GM12878 (cell line): Measurements from ENCODE around the gene C5. TPM values are rescaled to one million over a fixed set of nuclear protein-coding genes. Genes with fewer than 3 reads are reported as not detected.

Source experiments
- ATF7 ChIP-seq: fragments of 450-650 bp; IDR thresholded peaks from 2 replicates; pipeline ENCODE4 v1.6.1; 2016; ENCODE audit warnings: low read depth, mild to moderate bottlenecking
- FOS ChIP-seq: IDR thresholded peaks from 3 replicates; pipeline ENCODE4 v1.6.1; 2011; ENCODE audit warnings: borderline replicate concordance; ENCODE audit not compliant: insufficient read length; ENCODE audit errors: extremely low read depth
- IKZF2 ChIP-seq, 2 experiments: fragments of 450-650 bp; IDR thresholded peaks; 2 replicates each; pipeline ENCODE4 v1.6.1; 2017; ENCODE audit warnings: mild to moderate bottlenecking in 2 of 2, moderate library complexity in 2 of 2
- PAX5 ChIP-seq: IDR thresholded peaks from 2 replicates; pipeline ENCODE4 v1.6.1; 2011; ENCODE audit warnings: low read depth, low read length, borderline replicate concordance
- PML ChIP-seq: IDR thresholded peaks from 2 replicates; pipeline ENCODE4 v1.6.1; 2012; ENCODE audit warnings: low read length, inconsistent platforms
- POLR2AphosphoS2 ChIP-seq: IDR thresholded peaks from 2 replicates; pipeline ENCODE4 v1.6.1; 2011; ENCODE audit warnings: low read depth, mild to moderate bottlenecking, low read length, improper control_type of control experiment, moderate library complexity
- RAD51 ChIP-seq: fragments of 450-650 bp; IDR thresholded peaks from 2 replicates; pipeline ENCODE4 v1.6.1; 2016; ENCODE audit warnings: moderate library complexity, mild to moderate bottlenecking, inconsistent platforms
- SIX5 ChIP-seq: IDR thresholded peaks from 2 replicates; pipeline ENCODE4 v1.6.1; 2011; ENCODE audit warnings: mild to moderate bottlenecking, low read depth, low read length, moderate library complexity; ENCODE audit not compliant: severe bottlenecking
- SREBF1 ChIP-seq: IDR thresholded peaks from 2 replicates; pipeline ENCODE4 v1.6.1; 2012; ENCODE audit warnings: mild to moderate bottlenecking, low read length
- TARDBP ChIP-seq: IDR thresholded peaks from 2 replicates; pipeline ENCODE4 v1.6.1; 2016; ENCODE audit warnings: borderline replicate concordance
- polyA plus RNA-seq, 11 experiments: library from polyadenylated mRNA; depleted of rRNA in 4 of 11; unstranded in 6 of 11; stranded (reverse) in 5 of 11; fragments of >200 nt; fragmentation: Nextera tagmentation in 4 of 11; fragmentation: Illumina TruSeq in 1 of 11; extraction: Ambion mirVana in 4 of 11; extraction: Trizol in 1 of 11; gene quantifications; 1 replicate in 1 of 11; 2 replicates in 10 of 11; pipeline versions ENCODE4 v1.2.1 to v1.2.3, GENCODE V29; 2011 to 2016; ENCODE audit warnings: inconsistent platforms in 2 of 11, missing spikeins in 2 of 11, low read depth in 1 of 11
- total RNA-seq, 4 experiments: library from RNA; depleted of rRNA in 3 of 4; stranded (reverse); fragments of >200 nt in 3 of 4; fragmentation: Illumina TruSeq in 1 of 4; extraction: Trizol in 1 of 4; gene quantifications; 2 replicates each; pipeline versions ENCODE4 v1.2.1 to v1.2.3, GENCODE V29; 2013 to 2021
- TF ChIP-seq, protein P1 (sequence below): fragments of 450-650 bp; IDR thresholded peaks from 2 replicates; pipeline ENCODE4 v1.6.1; 2016; ENCODE audit warnings: mild to moderate bottlenecking
- TF ChIP-seq, protein P2 (sequence below): fragments of 450-650 bp; conservative IDR thresholded peaks from 2 replicates; pipeline ENCODE4 v1.6.1; 2017; ENCODE audit warnings: mild to moderate bottlenecking, moderate library complexity
- TF ChIP-seq, protein P3 (sequence below): fragments of 450-650 bp; formaldehyde crosslinking; IDR thresholded peaks from 2 replicates; pipeline ENCODE4 v1.4.0; 2020; ENCODE audit warnings: mild to moderate bottlenecking, moderate library complexity
- TF ChIP-seq, protein P4 (sequence below): fragments of 450-650 bp; IDR thresholded peaks from 2 replicates; pipeline ENCODE4 v1.6.1; 2014; ENCODE audit warnings: mild to moderate bottlenecking
- TF ChIP-seq, protein P5 (sequence below): IDR thresholded peaks from 2 replicates; pipeline ENCODE4 v1.6.1; 2012; ENCODE audit warnings: mild to moderate bottlenecking, low read depth, low read length
- TF ChIP-seq, protein P6 (sequence below): fragments of 450-650 bp; IDR thresholded peaks from 2 replicates; pipeline ENCODE4 v1.6.1; 2016; ENCODE audit warnings: mild to moderate bottlenecking

C5 gene
- total and polyA plus RNA-seq, 10 of the 15 experiments (the other 5 are each of a cell fraction or from before 2014, with no cell fraction given): 0.39 to 2.2 (median 1.2) TPM

DNA sequence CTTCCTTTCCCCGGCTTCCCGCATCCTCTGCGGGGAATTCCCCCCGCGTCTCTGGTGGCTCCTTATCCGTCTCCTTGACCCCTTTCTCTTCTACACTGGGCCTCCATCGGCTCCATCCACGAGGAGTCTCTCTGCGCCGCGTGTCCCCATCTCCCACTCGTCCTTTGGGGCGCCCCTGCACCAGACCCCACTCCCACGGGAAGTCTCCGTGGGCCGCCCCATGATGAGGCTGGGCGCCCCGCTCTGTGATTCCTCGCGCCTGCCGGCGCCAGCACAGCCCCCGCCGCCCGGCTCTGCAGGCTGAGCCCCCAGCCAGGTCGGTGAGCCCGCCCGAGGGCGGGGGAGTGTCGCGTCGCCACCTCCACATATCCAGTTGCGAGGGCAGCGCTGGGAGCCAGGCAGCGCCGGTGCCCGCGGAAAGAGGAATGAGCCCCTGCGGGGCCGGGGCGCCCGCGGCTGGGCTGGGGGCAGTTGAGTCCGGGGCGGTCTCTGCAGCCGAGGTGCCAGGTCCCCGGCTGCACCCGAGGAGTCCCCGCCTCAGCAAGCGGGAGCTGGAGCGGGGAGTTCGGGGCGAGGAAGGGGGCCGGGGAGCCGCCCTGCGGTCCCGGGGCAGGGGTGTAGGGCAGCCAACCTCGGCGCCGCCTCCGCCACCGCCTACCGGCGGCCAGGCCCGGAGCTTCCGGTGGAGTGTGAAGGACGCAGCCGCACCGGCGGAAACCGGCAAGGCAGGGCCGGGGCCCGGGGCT, 121.4 kb downstream of the C5 start (continued):
- TF ChIP-seq, protein P1, sequence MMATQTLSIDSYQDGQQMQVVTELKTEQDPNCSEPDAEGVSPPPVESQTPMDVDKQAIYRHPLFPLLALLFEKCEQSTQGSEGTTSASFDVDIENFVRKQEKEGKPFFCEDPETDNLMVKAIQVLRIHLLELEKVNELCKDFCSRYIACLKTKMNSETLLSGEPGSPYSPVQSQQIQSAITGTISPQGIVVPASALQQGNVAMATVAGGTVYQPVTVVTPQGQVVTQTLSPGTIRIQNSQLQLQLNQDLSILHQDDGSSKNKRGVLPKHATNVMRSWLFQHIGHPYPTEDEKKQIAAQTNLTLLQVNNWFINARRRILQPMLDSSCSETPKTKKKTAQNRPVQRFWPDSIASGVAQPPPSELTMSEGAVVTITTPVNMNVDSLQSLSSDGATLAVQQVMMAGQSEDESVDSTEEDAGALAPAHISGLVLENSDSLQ: 0 out of 2 replicates have a peak, but pooled peaks have one; percentile 19
- TF ChIP-seq RAD51 (no peak), FOS (no peak), POLR2AphosphoS2 (no peak), SIX5 (no peak), ATF7 (no peak), IKZF2 (IDR thresholded peaks at IDR 0.05) (peak; percentile 82 to 86), TARDBP (no peak), SREBF1 (no peak), PML (no peak), PAX5 (0 out of 2 replicates have a peak, but pooled peaks have one; percentile 49)
- TF ChIP-seq, protein P2, sequence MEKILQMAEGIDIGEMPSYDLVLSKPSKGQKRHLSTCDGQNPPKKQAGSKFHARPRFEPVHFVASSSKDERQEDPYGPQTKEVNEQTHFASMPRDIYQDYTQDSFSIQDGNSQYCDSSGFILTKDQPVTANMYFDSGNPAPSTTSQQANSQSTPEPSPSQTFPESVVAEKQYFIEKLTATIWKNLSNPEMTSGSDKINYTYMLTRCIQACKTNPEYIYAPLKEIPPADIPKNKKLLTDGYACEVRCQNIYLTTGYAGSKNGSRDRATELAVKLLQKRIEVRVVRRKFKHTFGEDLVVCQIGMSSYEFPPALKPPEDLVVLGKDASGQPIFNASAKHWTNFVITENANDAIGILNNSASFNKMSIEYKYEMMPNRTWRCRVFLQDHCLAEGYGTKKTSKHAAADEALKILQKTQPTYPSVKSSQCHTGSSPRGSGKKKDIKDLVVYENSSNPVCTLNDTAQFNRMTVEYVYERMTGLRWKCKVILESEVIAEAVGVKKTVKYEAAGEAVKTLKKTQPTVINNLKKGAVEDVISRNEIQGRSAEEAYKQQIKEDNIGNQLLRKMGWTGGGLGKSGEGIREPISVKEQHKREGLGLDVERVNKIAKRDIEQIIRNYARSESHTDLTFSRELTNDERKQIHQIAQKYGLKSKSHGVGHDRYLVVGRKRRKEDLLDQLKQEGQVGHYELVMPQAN: peak; percentile 50
- TF ChIP-seq, protein P3, sequence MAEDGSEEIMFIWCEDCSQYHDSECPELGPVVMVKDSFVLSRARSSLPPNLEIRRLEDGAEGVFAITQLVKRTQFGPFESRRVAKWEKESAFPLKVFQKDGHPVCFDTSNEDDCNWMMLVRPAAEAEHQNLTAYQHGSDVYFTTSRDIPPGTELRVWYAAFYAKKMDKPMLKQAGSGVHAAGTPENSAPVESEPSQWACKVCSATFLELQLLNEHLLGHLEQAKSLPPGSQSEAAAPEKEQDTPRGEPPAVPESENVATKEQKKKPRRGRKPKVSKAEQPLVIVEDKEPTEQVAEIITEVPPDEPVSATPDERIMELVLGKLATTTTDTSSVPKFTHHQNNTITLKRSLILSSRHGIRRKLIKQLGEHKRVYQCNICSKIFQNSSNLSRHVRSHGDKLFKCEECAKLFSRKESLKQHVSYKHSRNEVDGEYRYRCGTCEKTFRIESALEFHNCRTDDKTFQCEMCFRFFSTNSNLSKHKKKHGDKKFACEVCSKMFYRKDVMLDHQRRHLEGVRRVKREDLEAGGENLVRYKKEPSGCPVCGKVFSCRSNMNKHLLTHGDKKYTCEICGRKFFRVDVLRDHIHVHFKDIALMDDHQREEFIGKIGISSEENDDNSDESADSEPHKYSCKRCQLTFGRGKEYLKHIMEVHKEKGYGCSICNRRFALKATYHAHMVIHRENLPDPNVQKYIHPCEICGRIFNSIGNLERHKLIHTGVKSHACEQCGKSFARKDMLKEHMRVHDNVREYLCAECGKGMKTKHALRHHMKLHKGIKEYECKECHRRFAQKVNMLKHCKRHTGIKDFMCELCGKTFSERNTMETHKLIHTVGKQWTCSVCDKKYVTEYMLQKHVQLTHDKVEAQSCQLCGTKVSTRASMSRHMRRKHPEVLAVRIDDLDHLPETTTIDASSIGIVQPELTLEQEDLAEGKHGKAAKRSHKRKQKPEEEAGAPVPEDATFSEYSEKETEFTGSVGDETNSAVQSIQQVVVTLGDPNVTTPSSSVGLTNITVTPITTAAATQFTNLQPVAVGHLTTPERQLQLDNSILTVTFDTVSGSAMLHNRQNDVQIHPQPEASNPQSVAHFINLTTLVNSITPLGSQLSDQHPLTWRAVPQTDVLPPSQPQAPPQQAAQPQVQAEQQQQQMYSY (CRISPR knock-in tag): no peak
- TF ChIP-seq, protein P4, sequence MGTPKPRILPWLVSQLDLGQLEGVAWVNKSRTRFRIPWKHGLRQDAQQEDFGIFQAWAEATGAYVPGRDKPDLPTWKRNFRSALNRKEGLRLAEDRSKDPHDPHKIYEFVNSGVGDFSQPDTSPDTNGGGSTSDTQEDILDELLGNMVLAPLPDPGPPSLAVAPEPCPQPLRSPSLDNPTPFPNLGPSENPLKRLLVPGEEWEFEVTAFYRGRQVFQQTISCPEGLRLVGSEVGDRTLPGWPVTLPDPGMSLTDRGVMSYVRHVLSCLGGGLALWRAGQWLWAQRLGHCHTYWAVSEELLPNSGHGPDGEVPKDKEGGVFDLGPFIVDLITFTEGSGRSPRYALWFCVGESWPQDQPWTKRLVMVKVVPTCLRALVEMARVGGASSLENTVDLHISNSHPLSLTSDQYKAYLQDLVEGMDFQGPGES: no peak
- TF ChIP-seq, protein P5, sequence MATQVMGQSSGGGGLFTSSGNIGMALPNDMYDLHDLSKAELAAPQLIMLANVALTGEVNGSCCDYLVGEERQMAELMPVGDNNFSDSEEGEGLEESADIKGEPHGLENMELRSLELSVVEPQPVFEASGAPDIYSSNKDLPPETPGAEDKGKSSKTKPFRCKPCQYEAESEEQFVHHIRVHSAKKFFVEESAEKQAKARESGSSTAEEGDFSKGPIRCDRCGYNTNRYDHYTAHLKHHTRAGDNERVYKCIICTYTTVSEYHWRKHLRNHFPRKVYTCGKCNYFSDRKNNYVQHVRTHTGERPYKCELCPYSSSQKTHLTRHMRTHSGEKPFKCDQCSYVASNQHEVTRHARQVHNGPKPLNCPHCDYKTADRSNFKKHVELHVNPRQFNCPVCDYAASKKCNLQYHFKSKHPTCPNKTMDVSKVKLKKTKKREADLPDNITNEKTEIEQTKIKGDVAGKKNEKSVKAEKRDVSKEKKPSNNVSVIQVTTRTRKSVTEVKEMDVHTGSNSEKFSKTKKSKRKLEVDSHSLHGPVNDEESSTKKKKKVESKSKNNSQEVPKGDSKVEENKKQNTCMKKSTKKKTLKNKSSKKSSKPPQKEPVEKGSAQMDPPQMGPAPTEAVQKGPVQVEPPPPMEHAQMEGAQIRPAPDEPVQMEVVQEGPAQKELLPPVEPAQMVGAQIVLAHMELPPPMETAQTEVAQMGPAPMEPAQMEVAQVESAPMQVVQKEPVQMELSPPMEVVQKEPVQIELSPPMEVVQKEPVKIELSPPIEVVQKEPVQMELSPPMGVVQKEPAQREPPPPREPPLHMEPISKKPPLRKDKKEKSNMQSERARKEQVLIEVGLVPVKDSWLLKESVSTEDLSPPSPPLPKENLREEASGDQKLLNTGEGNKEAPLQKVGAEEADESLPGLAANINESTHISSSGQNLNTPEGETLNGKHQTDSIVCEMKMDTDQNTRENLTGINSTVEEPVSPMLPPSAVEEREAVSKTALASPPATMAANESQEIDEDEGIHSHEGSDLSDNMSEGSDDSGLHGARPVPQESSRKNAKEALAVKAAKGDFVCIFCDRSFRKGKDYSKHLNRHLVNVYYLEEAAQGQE: no peak
- TF ChIP-seq, protein P6, sequence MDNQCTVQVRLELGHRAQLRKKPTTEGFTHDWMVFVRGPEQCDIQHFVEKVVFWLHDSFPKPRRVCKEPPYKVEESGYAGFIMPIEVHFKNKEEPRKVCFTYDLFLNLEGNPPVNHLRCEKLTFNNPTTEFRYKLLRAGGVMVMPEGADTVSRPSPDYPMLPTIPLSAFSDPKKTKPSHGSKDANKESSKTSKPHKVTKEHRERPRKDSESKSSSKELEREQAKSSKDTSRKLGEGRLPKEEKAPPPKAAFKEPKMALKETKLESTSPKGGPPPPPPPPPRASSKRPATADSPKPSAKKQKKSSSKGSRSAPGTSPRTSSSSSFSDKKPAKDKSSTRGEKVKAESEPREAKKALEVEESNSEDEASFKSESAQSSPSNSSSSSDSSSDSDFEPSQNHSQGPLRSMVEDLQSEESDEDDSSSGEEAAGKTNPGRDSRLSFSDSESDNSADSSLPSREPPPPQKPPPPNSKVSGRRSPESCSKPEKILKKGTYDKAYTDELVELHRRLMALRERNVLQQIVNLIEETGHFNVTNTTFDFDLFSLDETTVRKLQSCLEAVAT: peak; percentile 74
